WTC11 (cell line): Measurements from ENCODE around the gene ACBD4. TPM values are rescaled to one million over a fixed set of nuclear protein-coding genes. Genes with fewer than 3 reads are reported as not detected.

Experiments
- ATAC-seq: fragments of 200-7000 bp; cut with Tn5 transposase; 2 replicates; pipeline ENCODE4 v1.10.0; 2021; ENCODE audit warnings: mild to moderate bottlenecking, moderate library complexity
- CTCF ChIA-PET: fragments of 300-600 bp; sonication (Branson Sonifier 250); formaldehyde crosslinking; loops from one replicate; lab custom pipeline; 2021; ENCODE audit warnings: antibody characterized with exemption; lab: Charles Lee
- POLR2A ChIA-PET: fragments of 350-600 bp; sonication (Branson Sonifier 250); formaldehyde crosslinking; loops from one replicate; lab custom pipeline; 2021; ENCODE audit warnings: antibody characterized with exemption; lab: Charles Lee
- DNase-seq: peaks from one replicate; pipeline ENCODE4 v3.0.0; 2021; ENCODE audit warnings: low spot score
- H3K27ac Mint-ChIP-seq: 2 replicates; pipeline ENCODE4 v1.8.0; 2021; ENCODE audit warnings: mixed read lengths
- H3K27me3 Mint-ChIP-seq: 2 replicates; pipeline ENCODE4 v1.8.0; 2021; ENCODE audit warnings: low read depth, mild to moderate bottlenecking, moderate library complexity, mixed read lengths
- H3K36me3 Mint-ChIP-seq: 2 replicates; pipeline ENCODE4 v1.8.0; 2021; ENCODE audit warnings: mixed read lengths
- H3K4me1 Mint-ChIP-seq: 2 replicates; pipeline ENCODE4 v1.8.0; 2022; ENCODE audit warnings: mixed read lengths
- H3K4me3 Mint-ChIP-seq: 2 replicates; pipeline ENCODE4 v1.8.0; 2021; ENCODE audit warnings: mild to moderate bottlenecking, moderate library complexity, mixed read lengths
- H3K9me3 Mint-ChIP-seq: 2 replicates; pipeline ENCODE4 v1.8.0; 2021; ENCODE audit warnings: mixed read lengths
- CBFB ChIP-seq: sonication (generic); formaldehyde crosslinking; IDR thresholded peaks from 2 replicates; pipeline ENCODE4 v1.8.1; 2022; ENCODE audit warnings: mild to moderate bottlenecking, low read depth, missing genetic modification reagents
- CREM ChIP-seq: sonication (generic); formaldehyde crosslinking; IDR thresholded peaks from 2 replicates; pipeline ENCODE4 v1.8.1; 2022; ENCODE audit warnings: mild to moderate bottlenecking, missing genetic modification reagents, moderate library complexity
- EMX1 ChIP-seq: fragments of 250-450 bp; sonication (Bioruptor Pico); IDR thresholded peaks from 2 replicates; pipeline ENCODE4 v1.8.0; 2021; ENCODE audit warnings: mild to moderate bottlenecking
- FOXP1 ChIP-seq: sonication (generic); formaldehyde crosslinking; IDR thresholded peaks from 2 replicates; pipeline ENCODE4 v1.8.0; 2022; ENCODE audit warnings: missing genetic modification reagents, mild to moderate bottlenecking, moderate library complexity, borderline replicate concordance
- GABPB1 ChIP-seq: sonication (generic); formaldehyde crosslinking; IDR thresholded peaks from 2 replicates; pipeline ENCODE4 v1.8.1; 2023; ENCODE audit warnings: mild to moderate bottlenecking, missing genetic modification reagents
- GTF2I ChIP-seq: fragments of 250-450 bp; sonication (Bioruptor Pico); conservative IDR thresholded peaks from 2 replicates; pipeline ENCODE4 v1.4.0; 2021; ENCODE audit warnings: mild to moderate bottlenecking
- JUN ChIP-seq: sonication (generic); formaldehyde crosslinking; IDR thresholded peaks from 2 replicates; pipeline ENCODE4 v1.8.0; 2023; ENCODE audit warnings: mild to moderate bottlenecking, missing genetic modification reagents
- NFATC4 ChIP-seq: fragments of 250-450 bp; sonication (Bioruptor Pico); IDR thresholded peaks from 2 replicates; pipeline ENCODE4 v1.9.0; 2021; ENCODE audit warnings: mild to moderate bottlenecking
- NR1H2 ChIP-seq: sonication (generic); formaldehyde crosslinking; IDR thresholded peaks from 2 replicates; pipeline ENCODE4 v1.9.0; 2021; ENCODE audit warnings: mild to moderate bottlenecking, moderate library complexity, missing genetic modification reagents
- NR2C2 ChIP-seq: sonication (generic); formaldehyde crosslinking; IDR thresholded peaks from 2 replicates; pipeline ENCODE4 v1.8.0; 2022; ENCODE audit warnings: mild to moderate bottlenecking, missing genetic modification reagents
- NR3C1 ChIP-seq: sonication (generic); formaldehyde crosslinking; conservative IDR thresholded peaks from 2 replicates; pipeline ENCODE4 v1.8.1; 2023; ENCODE audit warnings: low read depth, mild to moderate bottlenecking, missing genetic modification reagents
- OVOL2 ChIP-seq: fragments of 250-450 bp; sonication (Bioruptor Pico); IDR thresholded peaks from 2 replicates; pipeline ENCODE4 v1.9.0; 2021; ENCODE audit warnings: mild to moderate bottlenecking, borderline replicate concordance
- PRRX2 ChIP-seq: fragments of 250-450 bp; sonication (Bioruptor Pico); IDR thresholded peaks from 2 replicates; pipeline ENCODE4 v1.8.0; 2021; ENCODE audit warnings: mild to moderate bottlenecking
- RELA ChIP-seq: sonication (generic); formaldehyde crosslinking; IDR thresholded peaks from 2 replicates; pipeline ENCODE4 v1.8.1; 2022; ENCODE audit warnings: missing genetic modification reagents, mild to moderate bottlenecking, borderline replicate concordance
- RORB ChIP-seq: fragments of 250-450 bp; sonication (Bioruptor Pico); IDR thresholded peaks from 2 replicates; pipeline ENCODE4 v1.9.0; 2021; ENCODE audit warnings: mild to moderate bottlenecking
- SOX15 ChIP-seq: fragments of 250-450 bp; sonication (Bioruptor Pico); IDR thresholded peaks from 2 replicates; pipeline ENCODE4 v1.9.0; 2021; ENCODE audit warnings: mild to moderate bottlenecking
- TEAD1 ChIP-seq: sonication (generic); formaldehyde crosslinking; IDR thresholded peaks from 2 replicates; pipeline ENCODE4 v1.8.0; 2022; ENCODE audit warnings: mild to moderate bottlenecking, missing genetic modification reagents
- TEAD4 ChIP-seq: sonication (generic); formaldehyde crosslinking; IDR thresholded peaks from 2 replicates; pipeline ENCODE4 v1.8.0; 2022; ENCODE audit warnings: mild to moderate bottlenecking, missing genetic modification reagents
- ZNF138 ChIP-seq: sonication (generic); formaldehyde crosslinking; conservative IDR thresholded peaks from 2 replicates; pipeline ENCODE4 v1.8.1; 2022; ENCODE audit warnings: mild to moderate bottlenecking, moderate library complexity, missing genetic modification reagents
- ZNF219 ChIP-seq: sonication (generic); formaldehyde crosslinking; IDR thresholded peaks from 2 replicates; pipeline ENCODE4 v1.8.0; 2023; ENCODE audit warnings: missing genetic modification reagents, mild to moderate bottlenecking, borderline replicate concordance
- ZNF423 ChIP-seq: fragments of 250-450 bp; sonication (Bioruptor Pico); IDR thresholded peaks from 2 replicates; pipeline ENCODE4 v2.1.2; 2022; ENCODE audit warnings: mild to moderate bottlenecking, moderate library complexity
- total RNA-seq: library from RNA; stranded (reverse); gene quantifications from 3 replicates; pipeline ENCODE4 v1.2.3, GENCODE V29; 2021
- TF ChIP-seq, protein P1 (sequence below): sonication (generic); formaldehyde crosslinking; IDR thresholded peaks from 2 replicates; pipeline ENCODE4 v1.8.0; 2022; ENCODE audit warnings: mild to moderate bottlenecking, missing genetic modification reagents
- TF ChIP-seq, protein P2 (sequence below): sonication (generic); formaldehyde crosslinking; IDR thresholded peaks from 2 replicates; pipeline ENCODE4 v1.8.0; 2023; ENCODE audit warnings: missing genetic modification reagents, mild to moderate bottlenecking, borderline replicate concordance
- TF ChIP-seq, protein P3 (sequence below): fragments of 250-450 bp; sonication (Bioruptor Pico); IDR thresholded peaks from 2 replicates; pipeline ENCODE4 v1.8.0; 2021; ENCODE audit warnings: mild to moderate bottlenecking
- TF ChIP-seq, protein P4 (sequence below): sonication (generic); formaldehyde crosslinking; IDR thresholded peaks from 2 replicates; pipeline ENCODE4 v1.8.0; 2022; ENCODE audit warnings: missing genetic modification reagents
- TF ChIP-seq, protein P5 (sequence below): sonication (generic); formaldehyde crosslinking; IDR thresholded peaks from 2 replicates; pipeline ENCODE4 v1.8.1; 2023; ENCODE audit warnings: mild to moderate bottlenecking, missing genetic modification reagents, moderate library complexity
- TF ChIP-seq, protein P6 (sequence below): sonication (generic); formaldehyde crosslinking; conservative IDR thresholded peaks from 2 replicates; pipeline ENCODE4 v1.8.1; 2023; ENCODE audit warnings: mild to moderate bottlenecking, low read depth, missing genetic modification reagents, moderate library complexity

ACBD4 gene
- total RNA-seq, 1 experiment from 2014 or later: 12.7 TPM

DNA sequence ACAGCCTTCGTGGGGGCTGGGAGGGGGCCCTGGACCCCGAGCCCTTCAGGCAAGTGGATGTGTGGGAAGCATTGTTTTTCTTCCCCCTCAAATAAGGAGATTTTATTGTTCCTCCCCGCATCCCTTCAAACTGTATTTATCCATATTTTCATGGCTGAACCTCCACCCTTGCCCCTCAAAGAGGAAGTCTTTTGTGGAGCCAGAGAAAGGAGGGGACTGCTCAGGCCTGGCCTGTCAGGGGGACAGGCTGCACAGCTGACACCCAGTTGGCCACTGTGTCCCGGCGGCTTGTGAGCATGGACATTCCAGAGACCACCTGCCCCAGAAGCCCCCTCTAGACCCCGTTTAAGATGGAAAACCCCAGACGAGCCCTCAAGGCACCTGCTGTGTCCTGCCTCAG lies 42.1 kb downstream of the ACBD4 start:
- POLR2A ChIA-PET: no interaction called here

DNA sequence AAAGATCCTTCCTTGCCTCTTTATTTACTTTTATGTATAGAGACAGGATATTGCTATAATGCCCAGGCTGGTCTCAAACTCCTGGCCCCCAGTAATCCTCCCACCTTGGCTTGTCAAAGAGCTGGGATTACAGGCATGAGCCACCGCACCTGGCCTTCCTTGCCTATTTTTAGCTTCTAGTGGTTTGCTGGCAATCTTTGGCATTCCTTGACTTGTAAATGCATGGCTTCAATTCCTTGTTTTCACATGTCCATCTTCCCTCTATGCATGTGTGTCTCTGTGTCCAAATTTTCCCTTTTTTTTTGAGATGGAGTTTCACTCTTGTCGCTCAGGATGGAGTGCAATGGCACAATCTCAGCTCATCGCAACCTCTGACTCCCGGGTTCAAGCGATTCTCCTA lies 48.7 kb downstream of the ACBD4 start:
- ATAC-seq: no peak
- ChIA-PET POLR2A (interaction anchor here (1.1 kb wide), 1 partner anchor 23 kb away, joined by 4 read pairs; the partner anchor contains the start of gene HEXIM2), CTCF (interaction anchor here (1.0 to 3.0 kb wide), 6 partner anchors 13 to 49 kb away, joined by 3 to 15 read pairs (median 4); partner anchors contain the start of gene ACBD4)
- TF ChIP-seq, protein P1, sequence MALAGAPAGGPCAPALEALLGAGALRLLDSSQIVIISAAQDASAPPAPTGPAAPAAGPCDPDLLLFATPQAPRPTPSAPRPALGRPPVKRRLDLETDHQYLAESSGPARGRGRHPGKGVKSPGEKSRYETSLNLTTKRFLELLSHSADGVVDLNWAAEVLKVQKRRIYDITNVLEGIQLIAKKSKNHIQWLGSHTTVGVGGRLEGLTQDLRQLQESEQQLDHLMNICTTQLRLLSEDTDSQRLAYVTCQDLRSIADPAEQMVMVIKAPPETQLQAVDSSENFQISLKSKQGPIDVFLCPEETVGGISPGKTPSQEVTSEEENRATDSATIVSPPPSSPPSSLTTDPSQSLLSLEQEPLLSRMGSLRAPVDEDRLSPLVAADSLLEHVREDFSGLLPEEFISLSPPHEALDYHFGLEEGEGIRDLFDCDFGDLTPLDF: no peak
- TF ChIP-seq ZNF423 (CRISPR knock-in tag): no peak
- TF ChIP-seq EMX1 (CRISPR knock-in tag): no peak
- TF ChIP-seq OVOL2 (CRISPR knock-in tag): no peak
- TF ChIP-seq ZNF219 (CRISPR knock-in tag): no peak
- TF ChIP-seq, protein P2, sequence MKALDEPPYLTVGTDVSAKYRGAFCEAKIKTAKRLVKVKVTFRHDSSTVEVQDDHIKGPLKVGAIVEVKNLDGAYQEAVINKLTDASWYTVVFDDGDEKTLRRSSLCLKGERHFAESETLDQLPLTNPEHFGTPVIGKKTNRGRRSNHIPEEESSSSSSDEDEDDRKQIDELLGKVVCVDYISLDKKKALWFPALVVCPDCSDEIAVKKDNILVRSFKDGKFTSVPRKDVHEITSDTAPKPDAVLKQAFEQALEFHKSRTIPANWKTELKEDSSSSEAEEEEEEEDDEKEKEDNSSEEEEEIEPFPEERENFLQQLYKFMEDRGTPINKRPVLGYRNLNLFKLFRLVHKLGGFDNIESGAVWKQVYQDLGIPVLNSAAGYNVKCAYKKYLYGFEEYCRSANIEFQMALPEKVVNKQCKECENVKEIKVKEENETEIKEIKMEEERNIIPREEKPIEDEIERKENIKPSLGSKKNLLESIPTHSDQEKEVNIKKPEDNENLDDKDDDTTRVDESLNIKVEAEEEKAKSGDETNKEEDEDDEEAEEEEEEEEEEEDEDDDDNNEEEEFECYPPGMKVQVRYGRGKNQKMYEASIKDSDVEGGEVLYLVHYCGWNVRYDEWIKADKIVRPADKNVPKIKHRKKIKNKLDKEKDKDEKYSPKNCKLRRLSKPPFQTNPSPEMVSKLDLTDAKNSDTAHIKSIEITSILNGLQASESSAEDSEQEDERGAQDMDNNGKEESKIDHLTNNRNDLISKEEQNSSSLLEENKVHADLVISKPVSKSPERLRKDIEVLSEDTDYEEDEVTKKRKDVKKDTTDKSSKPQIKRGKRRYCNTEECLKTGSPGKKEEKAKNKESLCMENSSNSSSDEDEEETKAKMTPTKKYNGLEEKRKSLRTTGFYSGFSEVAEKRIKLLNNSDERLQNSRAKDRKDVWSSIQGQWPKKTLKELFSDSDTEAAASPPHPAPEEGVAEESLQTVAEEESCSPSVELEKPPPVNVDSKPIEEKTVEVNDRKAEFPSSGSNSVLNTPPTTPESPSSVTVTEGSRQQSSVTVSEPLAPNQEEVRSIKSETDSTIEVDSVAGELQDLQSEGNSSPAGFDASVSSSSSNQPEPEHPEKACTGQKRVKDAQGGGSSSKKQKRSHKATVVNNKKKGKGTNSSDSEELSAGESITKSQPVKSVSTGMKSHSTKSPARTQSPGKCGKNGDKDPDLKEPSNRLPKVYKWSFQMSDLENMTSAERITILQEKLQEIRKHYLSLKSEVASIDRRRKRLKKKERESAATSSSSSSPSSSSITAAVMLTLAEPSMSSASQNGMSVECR: no peak
- TF ChIP-seq ZNF138 (CRISPR knock-in tag): no peak
- no peak for TF ChIP-seq CBFB (CRISPR knock-in tag)
- TF ChIP-seq, protein P3, sequence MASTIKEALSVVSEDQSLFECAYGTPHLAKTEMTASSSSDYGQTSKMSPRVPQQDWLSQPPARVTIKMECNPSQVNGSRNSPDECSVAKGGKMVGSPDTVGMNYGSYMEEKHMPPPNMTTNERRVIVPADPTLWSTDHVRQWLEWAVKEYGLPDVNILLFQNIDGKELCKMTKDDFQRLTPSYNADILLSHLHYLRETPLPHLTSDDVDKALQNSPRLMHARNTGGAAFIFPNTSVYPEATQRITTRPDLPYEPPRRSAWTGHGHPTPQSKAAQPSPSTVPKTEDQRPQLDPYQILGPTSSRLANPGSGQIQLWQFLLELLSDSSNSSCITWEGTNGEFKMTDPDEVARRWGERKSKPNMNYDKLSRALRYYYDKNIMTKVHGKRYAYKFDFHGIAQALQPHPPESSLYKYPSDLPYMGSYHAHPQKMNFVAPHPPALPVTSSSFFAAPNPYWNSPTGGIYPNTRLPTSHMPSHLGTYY (CRISPR knock-in tag): no peak
- TF ChIP-seq RORB (CRISPR knock-in tag): no peak

More for the DNA sequence above, 42.1 kb downstream of the ACBD4 start:
- DNase-seq (no peak), ATAC-seq (no peak)
- Mint-ChIP-seq H3K4me3 (no peak overlapping the region), H3K9me3 (no peaks in the 10 kb centered on the region), H3K4me1 (peaks cover 6% of the 10 kb centered on the region), H3K36me3 (no peaks in the 10 kb centered on the region), H3K27ac (no peak overlapping the region), H3K27me3 (no peaks in the 10 kb centered on the region)
- CTCF ChIA-PET: interaction anchor here (1.1 to 3.8 kb wide), 3 partner anchors 20 to 44 kb away, joined by 6 to 21 read pairs (median 7); partner anchors contain the start of gene ACBD4
- TF ChIP-seq NFATC4 (no peak), SOX15 (CRISPR knock-in tag) (no peak), EMX1 (CRISPR knock-in tag) (no peak), ZNF138 (CRISPR knock-in tag) (no peak), JUN (no peak), NR1H2 (CRISPR knock-in tag) (no peak), RELA (CRISPR knock-in tag) (no peak), TEAD4 (CRISPR knock-in tag) (no peak), FOXP1 (CRISPR knock-in tag) (no peak), CREM (no peak), TEAD1 (no peak), GTF2I (no peak), GABPB1 (CRISPR knock-in tag) (no peak), NR3C1 (CRISPR knock-in tag) (no peak), NR2C2 (CRISPR knock-in tag) (no peak), PRRX2 (CRISPR knock-in tag) (no peak)
- TF ChIP-seq, protein P4, sequence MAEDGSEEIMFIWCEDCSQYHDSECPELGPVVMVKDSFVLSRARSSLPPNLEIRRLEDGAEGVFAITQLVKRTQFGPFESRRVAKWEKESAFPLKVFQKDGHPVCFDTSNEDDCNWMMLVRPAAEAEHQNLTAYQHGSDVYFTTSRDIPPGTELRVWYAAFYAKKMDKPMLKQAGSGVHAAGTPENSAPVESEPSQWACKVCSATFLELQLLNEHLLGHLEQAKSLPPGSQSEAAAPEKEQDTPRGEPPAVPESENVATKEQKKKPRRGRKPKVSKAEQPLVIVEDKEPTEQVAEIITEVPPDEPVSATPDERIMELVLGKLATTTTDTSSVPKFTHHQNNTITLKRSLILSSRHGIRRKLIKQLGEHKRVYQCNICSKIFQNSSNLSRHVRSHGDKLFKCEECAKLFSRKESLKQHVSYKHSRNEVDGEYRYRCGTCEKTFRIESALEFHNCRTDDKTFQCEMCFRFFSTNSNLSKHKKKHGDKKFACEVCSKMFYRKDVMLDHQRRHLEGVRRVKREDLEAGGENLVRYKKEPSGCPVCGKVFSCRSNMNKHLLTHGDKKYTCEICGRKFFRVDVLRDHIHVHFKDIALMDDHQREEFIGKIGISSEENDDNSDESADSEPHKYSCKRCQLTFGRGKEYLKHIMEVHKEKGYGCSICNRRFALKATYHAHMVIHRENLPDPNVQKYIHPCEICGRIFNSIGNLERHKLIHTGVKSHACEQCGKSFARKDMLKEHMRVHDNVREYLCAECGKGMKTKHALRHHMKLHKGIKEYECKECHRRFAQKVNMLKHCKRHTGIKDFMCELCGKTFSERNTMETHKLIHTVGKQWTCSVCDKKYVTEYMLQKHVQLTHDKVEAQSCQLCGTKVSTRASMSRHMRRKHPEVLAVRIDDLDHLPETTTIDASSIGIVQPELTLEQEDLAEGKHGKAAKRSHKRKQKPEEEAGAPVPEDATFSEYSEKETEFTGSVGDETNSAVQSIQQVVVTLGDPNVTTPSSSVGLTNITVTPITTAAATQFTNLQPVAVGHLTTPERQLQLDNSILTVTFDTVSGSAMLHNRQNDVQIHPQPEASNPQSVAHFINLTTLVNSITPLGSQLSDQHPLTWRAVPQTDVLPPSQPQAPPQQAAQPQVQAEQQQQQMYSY: no peak
- TF ChIP-seq, protein P5, sequence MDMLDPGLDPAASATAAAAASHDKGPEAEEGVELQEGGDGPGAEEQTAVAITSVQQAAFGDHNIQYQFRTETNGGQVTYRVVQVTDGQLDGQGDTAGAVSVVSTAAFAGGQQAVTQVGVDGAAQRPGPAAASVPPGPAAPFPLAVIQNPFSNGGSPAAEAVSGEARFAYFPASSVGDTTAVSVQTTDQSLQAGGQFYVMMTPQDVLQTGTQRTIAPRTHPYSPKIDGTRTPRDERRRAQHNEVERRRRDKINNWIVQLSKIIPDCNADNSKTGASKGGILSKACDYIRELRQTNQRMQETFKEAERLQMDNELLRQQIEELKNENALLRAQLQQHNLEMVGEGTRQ (CRISPR knock-in tag): no peak
- TF ChIP-seq, protein P6, sequence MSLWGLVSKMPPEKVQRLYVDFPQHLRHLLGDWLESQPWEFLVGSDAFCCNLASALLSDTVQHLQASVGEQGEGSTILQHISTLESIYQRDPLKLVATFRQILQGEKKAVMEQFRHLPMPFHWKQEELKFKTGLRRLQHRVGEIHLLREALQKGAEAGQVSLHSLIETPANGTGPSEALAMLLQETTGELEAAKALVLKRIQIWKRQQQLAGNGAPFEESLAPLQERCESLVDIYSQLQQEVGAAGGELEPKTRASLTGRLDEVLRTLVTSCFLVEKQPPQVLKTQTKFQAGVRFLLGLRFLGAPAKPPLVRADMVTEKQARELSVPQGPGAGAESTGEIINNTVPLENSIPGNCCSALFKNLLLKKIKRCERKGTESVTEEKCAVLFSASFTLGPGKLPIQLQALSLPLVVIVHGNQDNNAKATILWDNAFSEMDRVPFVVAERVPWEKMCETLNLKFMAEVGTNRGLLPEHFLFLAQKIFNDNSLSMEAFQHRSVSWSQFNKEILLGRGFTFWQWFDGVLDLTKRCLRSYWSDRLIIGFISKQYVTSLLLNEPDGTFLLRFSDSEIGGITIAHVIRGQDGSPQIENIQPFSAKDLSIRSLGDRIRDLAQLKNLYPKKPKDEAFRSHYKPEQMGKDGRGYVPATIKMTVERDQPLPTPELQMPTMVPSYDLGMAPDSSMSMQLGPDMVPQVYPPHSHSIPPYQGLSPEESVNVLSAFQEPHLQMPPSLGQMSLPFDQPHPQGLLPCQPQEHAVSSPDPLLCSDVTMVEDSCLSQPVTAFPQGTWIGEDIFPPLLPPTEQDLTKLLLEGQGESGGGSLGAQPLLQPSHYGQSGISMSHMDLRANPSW (CRISPR knock-in tag): no peak
- TF ChIP-seq, all 79 proteins: peak for 0

More for the DNA sequence above, 48.7 kb downstream of the ACBD4 start:
- Mint-ChIP-seq H3K36me3 (no peaks in the 10 kb centered on the region), H3K4me1 (no peaks in the 10 kb centered on the region), H3K27me3 (no peaks in the 10 kb centered on the region), H3K27ac (no peak overlapping the region; the same call in 1 of the 2 replicates), H3K9me3 (no peaks in the 10 kb centered on the region), H3K4me3 (no peak overlapping the region)
- no peak for DNase-seq
